Colonic mucosa (tissue), 4 donors: ENCODE data around the gene MACROD2. TPM values are rescaled to one million over a fixed set of nuclear protein-coding genes. Genes with fewer than 3 reads are reported as not detected.

Source experiments
- DNase-seq: peaks from one replicate; pipeline ENCODE4 v3.0.0-alpha.2; 2020
- H3K27ac ChIP-seq: fragments of 200-600 bp; one replicate; pipeline ENCODE4 v1.8.0; 2021
- H3K27me3 ChIP-seq: fragments of 200-600 bp; one replicate; pipeline ENCODE4 v1.8.0; 2021
- H3K36me3 ChIP-seq: fragments of 200-600 bp; one replicate; pipeline ENCODE4 v1.8.0; 2021
- H3K4me1 ChIP-seq: fragments of 200-600 bp; one replicate; pipeline ENCODE4 v1.8.0; 2021; ENCODE audit warnings: mild to moderate bottlenecking
- H3K4me3 ChIP-seq: fragments of 200-600 bp; one replicate; pipeline ENCODE4 v1.8.0; 2021
- H3K9ac ChIP-seq, 2 donors: one replicate each; pipeline ENCODE4 v1.7.0; 2013; ENCODE audit warnings: control low read depth in 2 of 2, low read depth in 2 of 2, low read length in 2 of 2
- H3K9me3 ChIP-seq: fragments of 200-600 bp; one replicate; pipeline ENCODE4 v1.8.0; 2021
- intact Hi-C: fragments of 100-400 bp; cut with DNase I; formaldehyde crosslinking; loops from one replicate; pipeline ENCODE4 v1.14.1; 2022
- total RNA-seq, 2 donors: library from RNA; stranded (reverse); fragmentation: NEBNext Ultra II Directional in 1 of 2; extraction: Animal tissue kit (Norgen Biotek cat#: 25700) in 1 of 2; gene quantifications; one replicate each; pipeline ENCODE4 v1.2.1, GENCODE V29; 2021
- TF ChIP-seq, protein P1 (sequence below): fragments of 200-600 bp; IDR thresholded peaks from one replicate; pipeline ENCODE4 v1.8.0; 2022; ENCODE audit warnings: antibody characterized with exemption, mild to moderate bottlenecking
- donor health status: healthy.
- donor health status: DM: no; HTN: no; CAD: no.
- donor health status: DM: no; HTN: no; CAD: no.

The MACROD2 gene
- total RNA-seq, 2 donors from 2014 or later, result 3.2 to 3.3 TPM

DNA sequence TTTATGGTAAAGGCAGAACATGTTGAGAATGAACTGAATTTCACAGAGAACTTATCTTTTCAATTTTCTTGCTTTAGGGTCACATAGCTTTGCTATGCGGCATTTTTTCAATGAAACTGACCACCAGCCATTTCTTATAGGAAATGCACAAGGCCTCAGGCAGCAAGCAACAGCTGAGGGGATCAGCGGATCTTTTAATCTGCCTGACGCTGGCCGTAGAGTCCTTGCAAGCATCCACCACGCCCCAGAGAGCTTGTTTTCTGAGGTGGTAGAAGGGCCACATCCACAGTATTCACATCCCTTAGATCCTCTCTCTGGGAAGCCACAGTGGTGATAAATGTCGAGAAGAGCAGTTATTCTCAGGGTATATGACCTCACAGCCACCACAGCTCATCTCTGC lies 307.8 kb downstream of the MACROD2 start:
- intact Hi-C loops, result no loop called here
- H3K4me1 ChIP-seq, result no peaks in the 10 kb centered on the region
- TF ChIP-seq, protein P1, sequence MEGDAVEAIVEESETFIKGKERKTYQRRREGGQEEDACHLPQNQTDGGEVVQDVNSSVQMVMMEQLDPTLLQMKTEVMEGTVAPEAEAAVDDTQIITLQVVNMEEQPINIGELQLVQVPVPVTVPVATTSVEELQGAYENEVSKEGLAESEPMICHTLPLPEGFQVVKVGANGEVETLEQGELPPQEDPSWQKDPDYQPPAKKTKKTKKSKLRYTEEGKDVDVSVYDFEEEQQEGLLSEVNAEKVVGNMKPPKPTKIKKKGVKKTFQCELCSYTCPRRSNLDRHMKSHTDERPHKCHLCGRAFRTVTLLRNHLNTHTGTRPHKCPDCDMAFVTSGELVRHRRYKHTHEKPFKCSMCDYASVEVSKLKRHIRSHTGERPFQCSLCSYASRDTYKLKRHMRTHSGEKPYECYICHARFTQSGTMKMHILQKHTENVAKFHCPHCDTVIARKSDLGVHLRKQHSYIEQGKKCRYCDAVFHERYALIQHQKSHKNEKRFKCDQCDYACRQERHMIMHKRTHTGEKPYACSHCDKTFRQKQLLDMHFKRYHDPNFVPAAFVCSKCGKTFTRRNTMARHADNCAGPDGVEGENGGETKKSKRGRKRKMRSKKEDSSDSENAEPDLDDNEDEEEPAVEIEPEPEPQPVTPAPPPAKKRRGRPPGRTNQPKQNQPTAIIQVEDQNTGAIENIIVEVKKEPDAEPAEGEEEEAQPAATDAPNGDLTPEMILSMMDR, result no peak
- H3K9ac ChIP-seq, result no peak overlapping the region
- no peaks in the 10 kb centered on the region for H3K36me3 ChIP-seq
- no peaks in the 10 kb centered on the region for H3K9me3 ChIP-seq
- no peaks in the 10 kb centered on the region for H3K27me3 ChIP-seq
- H3K4me3 ChIP-seq, result no peak overlapping the region
- no peak overlapping the region for H3K27ac ChIP-seq
- DNase-seq, result no peak

DNA sequence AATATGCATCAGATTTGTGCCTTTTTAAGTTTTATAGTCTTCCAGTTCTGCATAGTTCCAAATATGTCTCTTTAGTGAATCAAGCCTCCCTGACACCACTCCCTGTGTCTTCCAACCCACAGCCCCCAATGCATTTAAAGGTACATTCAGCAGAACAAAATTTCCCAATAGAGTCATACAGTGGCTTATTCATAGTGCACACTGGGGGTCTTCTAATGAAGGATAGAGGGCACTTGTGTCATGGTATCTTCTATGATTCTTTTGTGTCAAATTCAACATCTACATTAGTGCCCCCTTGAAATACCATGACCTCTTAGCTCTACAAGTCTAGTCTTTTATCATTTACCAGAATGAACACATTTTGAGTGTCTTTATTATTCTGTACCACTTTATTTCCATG lies 308.3 kb downstream of the MACROD2 start:
- TF ChIP-seq, protein P1, result no peak
- Histone ChIP-seq H3K27ac (no peak overlapping the region), H3K27me3 (no peaks in the 10 kb centered on the region), H3K9ac (no peak overlapping the region), H3K4me1 (no peaks in the 10 kb centered on the region), H3K4me3 (no peak overlapping the region), H3K9me3 (no peaks in the 10 kb centered on the region), H3K36me3 (no peaks in the 10 kb centered on the region)
- DNase-seq, result no peak
- intact Hi-C loops, result no loop called here

DNA sequence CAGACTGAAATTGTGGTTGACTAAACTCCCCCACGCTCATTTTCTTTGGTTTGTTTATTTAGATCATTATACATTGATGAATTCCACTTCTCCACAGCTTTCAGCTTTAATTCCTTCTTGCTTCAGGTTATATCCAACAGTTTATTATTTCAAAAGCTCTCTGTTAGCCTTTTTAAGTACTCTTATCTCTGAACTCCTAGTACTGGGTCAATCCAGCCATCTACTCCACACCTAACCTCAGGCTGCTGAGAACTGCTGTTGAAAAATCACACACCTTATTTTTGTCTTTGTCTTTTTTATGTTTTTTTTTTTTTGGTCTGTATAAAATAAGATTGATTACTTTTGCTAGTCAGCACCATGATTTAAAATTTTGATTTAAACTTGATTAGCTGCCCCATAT lies 309.2 kb downstream of the MACROD2 start:
- Histone ChIP-seq H3K27me3 (no peaks in the 10 kb centered on the region), H3K36me3 (no peaks in the 10 kb centered on the region), H3K27ac (no peak overlapping the region), H3K4me3 (no peak overlapping the region), H3K9ac (no peak overlapping the region), H3K9me3 (no peaks in the 10 kb centered on the region), H3K4me1 (no peaks in the 10 kb centered on the region)
- intact Hi-C loops, result no loop called here
- DNase-seq, result no peak
- TF ChIP-seq, protein P1, result no peak

DNA sequence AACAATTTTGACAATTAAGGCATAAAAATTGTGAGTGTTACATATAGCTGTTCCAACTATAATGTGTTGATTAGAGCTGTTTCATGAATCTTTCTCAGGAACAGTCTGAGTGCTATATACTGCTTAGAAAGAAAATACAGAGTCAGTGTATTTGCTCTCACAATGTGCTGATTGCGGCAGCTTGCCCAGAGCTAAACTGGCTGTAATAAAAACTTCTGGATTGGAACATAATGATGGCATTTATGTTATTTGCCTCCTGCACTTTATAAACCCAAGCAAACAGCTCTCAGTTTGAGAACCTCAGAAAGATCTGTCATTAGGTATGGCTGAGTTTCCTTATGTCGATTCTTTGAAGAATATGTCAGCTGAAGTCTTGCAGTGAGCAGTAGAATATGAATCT lies 312.6 kb downstream of the MACROD2 start:
- H3K27ac ChIP-seq, result no peak overlapping the region
- no peaks in the 10 kb centered on the region for H3K4me1 ChIP-seq
- DNase-seq, result no peak
- H3K36me3 ChIP-seq, result no peaks in the 10 kb centered on the region
- intact Hi-C loops, result no loop called here
- no peak overlapping the region for H3K4me3 ChIP-seq
- no peaks in the 10 kb centered on the region for H3K9me3 ChIP-seq
- H3K27me3 ChIP-seq, result no peaks in the 10 kb centered on the region
- TF ChIP-seq, protein P1, result no peak
- no peak overlapping the region for H3K9ac ChIP-seq

DNA sequence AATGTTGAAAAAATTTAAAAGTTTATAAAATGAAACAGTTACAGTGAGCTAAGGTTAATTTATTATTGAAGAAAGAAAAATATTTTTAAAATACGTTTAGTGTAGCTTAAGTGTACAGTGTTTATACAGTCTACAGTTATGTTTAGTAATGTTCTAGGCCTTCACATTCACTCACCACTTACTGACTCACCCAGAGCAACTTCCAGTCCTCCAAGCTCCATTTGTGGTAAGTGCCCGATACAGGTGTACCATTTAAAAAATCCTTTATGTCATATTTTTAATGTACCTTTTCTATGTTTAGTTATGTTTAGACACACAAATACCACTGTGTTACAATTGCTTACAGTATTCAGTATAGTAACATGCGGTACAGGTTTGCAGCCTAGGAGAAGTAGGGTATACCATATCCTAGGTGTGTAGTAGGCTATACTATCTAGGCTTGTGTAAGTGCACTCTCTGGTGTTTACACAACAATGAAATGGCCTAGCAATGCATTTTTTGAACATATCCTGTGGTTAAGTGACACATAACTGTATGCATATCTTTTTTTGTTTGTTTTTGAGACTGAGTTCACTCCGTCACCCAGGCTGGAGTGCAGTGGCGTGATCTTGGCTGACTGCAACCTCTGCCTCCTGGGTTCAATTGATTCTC lies 315.8 kb downstream of the MACROD2 start:
- DNase-seq, result no peak
- intact Hi-C loops, result no loop called here
- H3K9ac ChIP-seq, result no peak overlapping the region
- H3K4me3 ChIP-seq, result no peak overlapping the region
- no peaks in the 10 kb centered on the region for H3K9me3 ChIP-seq
- TF ChIP-seq, protein P1, result no peak
- H3K27me3 ChIP-seq, result no peaks in the 10 kb centered on the region
- H3K4me1 ChIP-seq, result no peaks in the 10 kb centered on the region
- no peak overlapping the region for H3K27ac ChIP-seq
- H3K36me3 ChIP-seq, result no peaks in the 10 kb centered on the region
